IMR-90 (cell line): Measurements from ENCODE around the gene NMB. TPM values are rescaled to one million over a fixed set of nuclear protein-coding genes. Genes with fewer than 3 reads are reported as not detected.
"Not testable (repeated sequence)": the region's sequence is repeated elsewhere in the genome, so short reads cannot be mapped to it uniquely, and the experiment has no call there.

Source experiments
- ATAC-seq: fragments of 200-7000 bp; cut with Tn5 transposase; 2 replicates; pipeline ENCODE4 v1.9.1; 2020; ENCODE audit warnings: low read depth, mild to moderate bottlenecking, moderate library complexity
- BruUV-seq: library from RNA; stranded (reverse); fragments of 400-500 nt; replicated peaks from 2 replicates; lab custom pipeline; 2021; lab: Mats Ljungman, UMichigan
- CTCF ChIA-PET: fragments of 300-600 bp; formaldehyde crosslinking; extraction: SDS; loops from one replicate; lab custom pipeline; 2021; ENCODE audit warnings: antibody characterized with exemption; lab: Yijun Ruan, JAX
- POLR2A ChIA-PET: fragments of 300-600 bp; sonication (Branson Sonifier 250); formaldehyde crosslinking; loops from one replicate; lab custom pipeline; 2022; ENCODE audit warnings: antibody characterized with exemption; ENCODE audit not compliant: unreplicated experiment; lab: Charles Lee
- DNase-seq: peaks from one replicate; pipeline ENCODE4 v3.0.0; 2013
- H2AFZ ChIP-seq: replicated peaks from 2 replicates; pipeline ENCODE3; 2013; ENCODE audit warnings: low read length, mild to moderate bottlenecking; ENCODE audit not compliant: poor library complexity
- H2AK5ac ChIP-seq: 2 replicates; pipeline ENCODE4 v1.6.1; 2013; ENCODE audit warnings: low read depth, low read length, inconsistent platforms
- H2AK9ac ChIP-seq: replicated peaks from 2 replicates; pipeline ENCODE3; 2013; ENCODE audit warnings: mild to moderate bottlenecking, low read depth, low read length, moderate library complexity; ENCODE audit not compliant: poor library complexity
- H2BK120ac ChIP-seq: 2 replicates; pipeline ENCODE4 v1.6.1; 2013; ENCODE audit warnings: low read depth, low read length, inconsistent platforms
- H2BK15ac ChIP-seq: 3 replicates; pipeline ENCODE4 v1.6.1; 2013; ENCODE audit warnings: low read depth, low read length, inconsistent platforms
- H2BK20ac ChIP-seq: 2 replicates; pipeline ENCODE4 v1.6.1; 2013; ENCODE audit warnings: low read depth, mild to moderate bottlenecking, inconsistent platforms, low read length, moderate library complexity
- H2BK5ac ChIP-seq: 2 replicates; pipeline ENCODE4 v1.6.1; 2013; ENCODE audit warnings: mild to moderate bottlenecking, low read depth, low read length, inconsistent platforms; ENCODE audit not compliant: poor library complexity, severe bottlenecking
- H3K14ac ChIP-seq: replicated peaks from 2 replicates; pipeline ENCODE4 v1.6.1; 2013; ENCODE audit warnings: low read depth, low read length, inconsistent platforms
- H3K18ac ChIP-seq: 2 replicates; pipeline ENCODE4 v1.6.1; 2013; ENCODE audit warnings: low read depth, low read length, control low read depth
- H3K23ac ChIP-seq: 2 replicates; pipeline ENCODE4 v1.6.1; 2013; ENCODE audit warnings: low read depth, low read length, inconsistent platforms
- H3K27ac ChIP-seq: 2 replicates; pipeline ENCODE4 v1.5.1; 2013; ENCODE audit warnings: mild to moderate bottlenecking, control low read depth, low read length; ENCODE audit not compliant: insufficient read depth
- H3K27me3 ChIP-seq: 2 replicates; pipeline ENCODE4 v1.6.1; 2013; ENCODE audit warnings: low read length; ENCODE audit not compliant: control insufficient read depth, insufficient read depth
- H3K36me3 ChIP-seq: 2 replicates; pipeline ENCODE4 v1.6.1; 2013; ENCODE audit warnings: low read length, mixed read lengths; ENCODE audit not compliant: control insufficient read depth, insufficient read depth
- H3K4ac ChIP-seq: 2 replicates; pipeline ENCODE4 v1.6.1; 2013; ENCODE audit warnings: low read depth, low read length, inconsistent platforms
- H3K4me1 ChIP-seq: 2 replicates; pipeline ENCODE4 v1.6.1; 2013; ENCODE audit warnings: low read length, mixed read lengths; ENCODE audit not compliant: control insufficient read depth, insufficient read depth
- H3K4me2 ChIP-seq: 2 replicates; pipeline ENCODE4 v1.6.1; 2013; ENCODE audit warnings: low read depth, mild to moderate bottlenecking, control low read depth, low read length, moderate library complexity
- H3K4me3 ChIP-seq: 2 replicates; pipeline ENCODE4 v1.5.1; 2013; ENCODE audit warnings: low read depth, mild to moderate bottlenecking, control low read depth, low read length, moderate library complexity; ENCODE audit not compliant: insufficient read depth
- H3K56ac ChIP-seq: 2 replicates; pipeline ENCODE4 v1.6.1; 2013; ENCODE audit warnings: low read length, inconsistent platforms; ENCODE audit not compliant: insufficient read depth; ENCODE audit errors: extremely low read depth
- H3K79me1 ChIP-seq, 2 experiments: 2 replicates each; pipeline ENCODE4 v1.6.1; 2013; ENCODE audit warnings: low read length in 2 of 2, inconsistent platforms in 1 of 2, low read depth in 1 of 2
- H3K9ac ChIP-seq: 2 replicates; pipeline ENCODE4 v1.6.1; 2013; ENCODE audit warnings: low read depth, low read length, control low read depth
- H3K9me1 ChIP-seq: 2 replicates; pipeline ENCODE4 v1.6.1; 2013; ENCODE audit warnings: low read length, inconsistent platforms; ENCODE audit not compliant: insufficient read depth
- H3K9me3 ChIP-seq: 2 replicates; pipeline ENCODE4 v1.6.1; 2013; ENCODE audit warnings: low read length; ENCODE audit not compliant: control insufficient read depth, insufficient read depth
- H4K20me1 ChIP-seq: 2 replicates; pipeline ENCODE4 v1.6.1; 2013; ENCODE audit warnings: low read length, inconsistent platforms; ENCODE audit not compliant: insufficient read depth
- H4K5ac ChIP-seq: 2 replicates; pipeline ENCODE4 v1.6.1; 2013; ENCODE audit warnings: mild to moderate bottlenecking, low read depth, low read length, control low read depth
- H4K8ac ChIP-seq, 2 experiments: 2 replicates each; pipeline ENCODE4 v1.6.1; 2013; ENCODE audit warnings: low read depth in 2 of 2, low read length in 2 of 2, control low read depth in 1 of 2, inconsistent platforms in 1 of 2
- H4K91ac ChIP-seq: 2 replicates; pipeline ENCODE4 v1.6.1; 2013; ENCODE audit warnings: low read depth, low read length, inconsistent platforms; ENCODE audit not compliant: insufficient read depth
- WGBS, 2 experiments: methylation state at CpG; one replicate each; pipeline versions ENCODE4 v1.1.5 to v1.1.7; 2013; ENCODE audit warnings: missing lambda C conversion rate in 2 of 2; ENCODE audit not compliant: insufficient read length in 1 of 2; ENCODE audit errors: extremely low coverage in 2 of 2; 5-methylcytosine and 5-hydroxymethylcytosine counted together
- dilution Hi-C: fragments of 300-500 bp; cut with HindIII; formaldehyde crosslinking; loops from one replicate; pipeline ENCODE4 v1.14.3; 2018; ENCODE audit warnings: low sequenced_read_pairs; ENCODE audit not compliant: unreplicated experiment
- in situ Hi-C: fragments of 300-500 bp; cut with MboI; formaldehyde crosslinking; loops from 3 replicates; pipeline ENCODE4 v1.14.3; 2019; ENCODE audit warnings: low sequenced_read_pairs, inconsistent platforms, mixed read lengths
- intact Hi-C: fragments of 100-400 bp; cut with micrococcal nuclease; formaldehyde crosslinking; loops from 2 replicates; pipeline ENCODE4 v1.10.0; 2022
- polyA plus RNA-seq, 3 experiments: library from polyadenylated mRNA; depleted of rRNA; stranded (reverse); fragments of >200 nt; gene quantifications; 2 replicates each; pipeline ENCODE4 v1.2.3, GENCODE V29; 2012; ENCODE audit warnings: low replicate concordance in 1 of 3
- total RNA-seq: library from RNA; depleted of rRNA; stranded (reverse); fragments of >200 nt; gene quantifications from 2 replicates; pipeline ENCODE4 v1.2.3, GENCODE V29; 2012

Gene NMB
- total and polyA plus RNA-seq, 2 of the 4 experiments (the other 2 are of a cell fraction) = 1.3 to 3.8 TPM

DNA sequence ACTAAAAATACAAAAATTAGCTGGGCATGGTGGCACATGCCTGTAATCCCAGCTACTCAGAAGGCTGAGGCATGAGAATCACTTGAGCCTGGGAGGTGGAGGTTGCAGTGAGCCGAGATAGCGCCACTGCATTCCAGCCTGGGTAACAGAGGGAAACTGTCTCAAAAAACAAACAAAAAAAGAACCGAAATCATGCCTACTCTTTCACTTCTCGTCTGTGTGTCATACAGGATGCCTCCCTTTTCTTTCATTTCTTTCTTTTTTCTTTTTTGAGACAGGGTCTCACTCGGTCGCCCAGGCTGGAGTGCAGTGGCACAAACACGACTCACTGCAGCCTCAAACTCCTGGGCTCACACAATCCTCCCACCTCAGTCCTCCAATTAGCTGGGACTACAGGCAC lies 28.4 kb upstream of the NMB start:
- H4K20me1 ChIP-seq, H3K4me3 ChIP-seq, H3K14ac ChIP-seq, in situ Hi-C loops, H2BK20ac ChIP-seq, H2AK9ac ChIP-seq, H4K91ac ChIP-seq, H3K4me2 ChIP-seq, H2BK120ac ChIP-seq, DNase-seq, H2AFZ ChIP-seq, H3K56ac ChIP-seq, H3K18ac ChIP-seq, H3K23ac ChIP-seq, H3K4ac ChIP-seq, dilution Hi-C loops, H2BK5ac ChIP-seq, H4K5ac ChIP-seq, ATAC-seq, H3K9ac ChIP-seq, H2AK5ac ChIP-seq, H3K9me1 ChIP-seq, BruUV-seq, H2BK15ac ChIP-seq, POLR2A ChIA-PET, H4K8ac ChIP-seq, H3K27me3 ChIP-seq, H3K4me1 ChIP-seq, intact Hi-C loops, H3K27ac ChIP-seq, H3K9me3 ChIP-seq: not testable (repeated sequence)
- CTCF ChIA-PET = interaction anchor here (0.7 kb wide), 1 partner anchor 15 kb away, joined by 3 read pairs; no protein-coding TSS in a partner anchor
- WGBS, 2 experiments = 100% methylated on average over 2 of the region's 7 CpGs; no CpG with 5 or more reads in 1 of the 2 experiments
- Histone ChIP-seq H3K79me1 (peaks cover 20 to 56% of the 10 kb centered on the region in 2 experiments), H3K36me3 (peaks cover 18% of the 10 kb centered on the region)
